Neuronal stem cell (in vitro differentiated cells): ENCODE results near the gene ZNF497.

Source experiments
- DNase-seq: peaks from one replicate; pipeline ENCODE4 v3.0.0-alpha.2; 2013; ENCODE audit warnings: low spot score
- H2AFZ ChIP-seq: one replicate; pipeline ENCODE4 v1.6.1; 2013; ENCODE audit warnings: mild to moderate bottlenecking, low read length, inconsistent platforms
- H2AK5ac ChIP-seq: 2 replicates; pipeline ENCODE4 v1.6.1; 2013; ENCODE audit warnings: low read depth, mild to moderate bottlenecking, inconsistent platforms, low read length, moderate library complexity, mixed read lengths
- H2BK120ac ChIP-seq: 2 replicates; pipeline ENCODE4 v1.6.1; 2013; ENCODE audit warnings: low read depth, mild to moderate bottlenecking, inconsistent platforms, low read length, moderate library complexity, mixed read lengths
- H2BK12ac ChIP-seq: one replicate; pipeline ENCODE4 v1.6.1; 2013; ENCODE audit warnings: low read length, inconsistent platforms
- H2BK15ac ChIP-seq: 2 replicates; pipeline ENCODE4 v1.6.1; 2013; ENCODE audit warnings: mild to moderate bottlenecking, low read length, inconsistent platforms, mixed read lengths
- H2BK5ac ChIP-seq: one replicate; pipeline ENCODE4 v1.6.1; 2013; ENCODE audit warnings: inconsistent platforms, mild to moderate bottlenecking, low read length, moderate library complexity
- H3K14ac ChIP-seq: one replicate; pipeline ENCODE4 v1.6.1; 2013; ENCODE audit warnings: low read length, inconsistent platforms
- H3K18ac ChIP-seq: 2 replicates; pipeline ENCODE4 v1.6.1; 2013; ENCODE audit warnings: low read length, inconsistent platforms
- H3K23ac ChIP-seq: 2 replicates; pipeline ENCODE4 v1.6.1; 2013; ENCODE audit warnings: low read depth, mild to moderate bottlenecking, mixed read lengths, low read length, inconsistent platforms; ENCODE audit not compliant: poor library complexity
- H3K27ac ChIP-seq: replicated peaks from 3 replicates; pipeline ENCODE4 v1.5.1; 2013; ENCODE audit warnings: low read length, inconsistent platforms
- H3K27me3 ChIP-seq, 3 experiments: 2 replicates each; pipeline ENCODE4 v1.6.1; 2013; ENCODE audit warnings: low read length in 3 of 3, mild to moderate bottlenecking in 2 of 3, inconsistent platforms in 1 of 3, low read depth in 1 of 3, mixed read lengths in 1 of 3, moderate library complexity in 1 of 3; ENCODE audit not compliant: control insufficient read depth in 3 of 3, insufficient read depth in 3 of 3
- H3K36me3 ChIP-seq, 2 donors: replicated peaks in 1 of 2; 2 replicates each; pipeline ENCODE4 v1.6.1; 2013; ENCODE audit warnings: low read length in 2 of 2; ENCODE audit not compliant: control insufficient read depth in 2 of 2, insufficient read depth in 2 of 2
- H3K4ac ChIP-seq: 2 replicates; pipeline ENCODE4 v1.6.1; 2013; ENCODE audit warnings: inconsistent platforms, mild to moderate bottlenecking, low read length, moderate library complexity
- H3K4me1 ChIP-seq, 2 donors: 1 replicate in 1 of 2; 2 replicates in 1 of 2; pipeline ENCODE4 v1.6.1; 2013; ENCODE audit warnings: low read length in 2 of 2, low read depth in 1 of 2; ENCODE audit not compliant: control insufficient read depth in 2 of 2, insufficient read depth in 1 of 2
- H3K4me2 ChIP-seq: one replicate; pipeline ENCODE4 v1.6.1; 2013; ENCODE audit warnings: mild to moderate bottlenecking, low read length, inconsistent platforms; ENCODE audit not compliant: insufficient read depth, poor library complexity, severe bottlenecking
- H3K4me3 ChIP-seq, 2 donors: 2 replicates each; pipeline ENCODE4 v1.5.1; 2013; ENCODE audit warnings: low read length in 2 of 2, mild to moderate bottlenecking in 2 of 2, inconsistent platforms in 1 of 2, moderate library complexity in 1 of 2
- H3K79me1 ChIP-seq: one replicate; pipeline ENCODE4 v1.6.1; 2013; ENCODE audit warnings: low read depth, mild to moderate bottlenecking, inconsistent platforms, low read length, moderate library complexity
- H3K9ac ChIP-seq: one replicate; pipeline ENCODE4 v1.6.1; 2013; ENCODE audit warnings: mild to moderate bottlenecking, low read depth, low read length, inconsistent platforms; ENCODE audit not compliant: poor library complexity
- H3K9me3 ChIP-seq, 2 donors: replicated peaks in 1 of 2; 2 replicates each; pipeline versions ENCODE3 to v1.6.1; 2013; ENCODE audit warnings: low read length in 2 of 2, mild to moderate bottlenecking in 2 of 2, inconsistent platforms in 1 of 2, low read depth in 1 of 2, mixed read lengths in 1 of 2, moderate library complexity in 1 of 2; ENCODE audit not compliant: control insufficient read depth in 2 of 2, insufficient read depth in 1 of 2
- H4K8ac ChIP-seq: one replicate; pipeline ENCODE4 v1.6.1; 2013; ENCODE audit warnings: low read depth, mild to moderate bottlenecking, inconsistent platforms, low read length, moderate library complexity
- H4K91ac ChIP-seq: one replicate; pipeline ENCODE4 v1.6.1; 2013; ENCODE audit warnings: low read length, low read depth, mild to moderate bottlenecking, inconsistent platforms; ENCODE audit not compliant: poor library complexity
- WGBS, 2 donors: extraction: QIAGEN DNeasy Blood & Tissue Kit; methylation state at CpG; one replicate each; pipeline ENCODE4 v1.1.7; 2013; ENCODE audit warnings: missing lambda C conversion rate in 2 of 2, mixed read lengths in 1 of 2; ENCODE audit not compliant: insufficient read length in 2 of 2, insufficient replicate concordance in 1 of 2; ENCODE audit errors: extremely low coverage in 2 of 2; 5-methylcytosine and 5-hydroxymethylcytosine counted together

Gene ZNF497

GRCh38 chr19:58385313-58385890 is 22.9 kb upstream of the ZNF497 start:
- DNase-seq = no peak
- no CpG with 5 or more reads among the region's 9 CpGs for WGBS, 2 donors
- H3K27ac ChIP-seq = no peak overlapping the region

GRCh38 chr19:58382997-58383603 is 20.5 kb upstream of the ZNF497 start:
- no peak overlapping the region for H2BK120ac ChIP-seq
- no peak for DNase-seq
- no peak overlapping the region for H3K27ac ChIP-seq
- H2AK5ac ChIP-seq = no peak overlapping the region
- no peak overlapping the region for H4K91ac ChIP-seq
- no peaks in the 10 kb centered on the region for H3K27me3 ChIP-seq
- H3K36me3 ChIP-seq = peaks cover 3 to 4% of the 10 kb centered on the region in 2 donors
- H4K8ac ChIP-seq = no peak overlapping the region
- WGBS, 2 donors = no CpG with 5 or more reads among the region's 6 CpGs
- no peak overlapping the region for H3K18ac ChIP-seq
- H2BK12ac ChIP-seq = no peak overlapping the region
- H2BK15ac ChIP-seq = no peak overlapping the region
- peaks cover 7% of the 10 kb centered on the region for H3K79me1 ChIP-seq
- H2BK5ac ChIP-seq = no peak overlapping the region
- H3K23ac ChIP-seq = no peak overlapping the region
- no peak overlapping the region for H3K4me2 ChIP-seq
- no peak overlapping the region for H2AFZ ChIP-seq
- no peak overlapping the region for H3K9ac ChIP-seq
- H3K4me1 ChIP-seq = peaks cover 10 to 22% of the 10 kb centered on the region in 2 donors
- H3K4me3 ChIP-seq = no peak overlapping the region
- H3K14ac ChIP-seq = no peak overlapping the region
- no peaks in the 10 kb centered on the region for H3K9me3 ChIP-seq
- H3K4ac ChIP-seq = no peak overlapping the region

More at GRCh38 chr19:58385313-58385890, 22.9 kb upstream of the ZNF497 start:
- Histone ChIP-seq H3K36me3 (peaks cover 7 to 24% of the 10 kb centered on the region in 2 donors), H3K79me1 (peaks cover 13% of the 10 kb centered on the region), H2BK120ac (no peak overlapping the region), H2AK5ac (peak overlapping the region; percentile 99), H3K4me3 (peak overlapping the region in 1 of 2 donors; percentile 60), H2BK5ac (no peak overlapping the region), H2BK15ac (no peak overlapping the region), H3K4me1 (peaks cover 13 to 17% of the 10 kb centered on the region in 2 donors), H3K4me2 (peak overlapping the region; percentile 95), H3K14ac (no peak overlapping the region), H3K27me3 (no peaks in the 10 kb centered on the region), H2AFZ (no peak overlapping the region), H3K18ac (no peak overlapping the region), H2BK12ac (no peak overlapping the region), H3K23ac (no peak overlapping the region), H4K8ac (no peak overlapping the region), H3K9me3 (no peaks in the 10 kb centered on the region), H4K91ac (no peak overlapping the region), H3K4ac (no peak overlapping the region), H3K9ac (peak overlapping the region; percentile 98)

DNA sequence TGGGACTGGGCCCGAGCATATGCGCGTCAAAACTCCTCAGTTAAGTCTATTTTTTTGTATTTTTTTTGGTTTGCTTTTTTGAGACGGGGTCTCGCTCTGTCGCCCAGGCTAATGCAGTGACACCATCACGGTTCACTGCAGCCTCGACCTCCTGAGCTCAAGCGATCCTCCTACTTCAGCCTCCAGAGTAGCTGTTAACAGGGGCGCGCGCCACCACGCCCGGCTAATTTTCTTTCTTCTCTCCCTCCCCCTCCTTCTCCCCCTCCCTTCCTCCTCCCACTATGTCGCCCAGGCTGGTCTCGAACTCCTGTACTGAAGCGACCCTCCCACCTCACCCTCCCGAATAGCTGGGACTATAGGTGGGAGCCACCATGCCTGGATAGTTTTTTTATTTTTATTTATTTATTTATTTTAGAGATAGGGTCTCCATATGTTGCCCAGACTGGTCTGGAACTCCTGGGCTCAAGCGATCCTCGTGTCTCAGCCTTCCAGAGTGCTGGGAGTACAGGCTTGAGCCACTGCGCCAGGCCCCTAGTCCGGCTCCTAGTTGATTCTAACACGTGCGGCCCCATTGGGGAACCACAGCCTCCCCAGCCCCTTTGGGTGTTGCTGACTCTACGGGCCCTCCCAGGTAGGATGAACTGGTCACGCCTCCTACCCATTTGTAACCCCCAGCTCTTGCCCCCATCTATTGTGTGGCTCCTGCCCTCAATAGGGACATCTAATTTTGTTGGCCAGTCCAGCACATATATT is 19.1 kb upstream of the ZNF497 start:
- no peak overlapping the region for H3K27ac ChIP-seq
- no CpG with 5 or more reads among the region's 26 CpGs for WGBS, 2 donors
- H3K4me3 ChIP-seq = peak overlapping the region; percentile 62 to 79

More for the DNA sequence above, 19.1 kb upstream of the ZNF497 start:
- Histone ChIP-seq H3K27me3 (no peaks in the 10 kb centered on the region), H3K9ac (peak overlapping the region; percentile 80), H2BK120ac (no peak overlapping the region), H3K4ac (no peak overlapping the region), H3K18ac (no peak overlapping the region), H2BK5ac (no peak overlapping the region), H4K8ac (no peak overlapping the region), H3K9me3 (no peaks in the 10 kb centered on the region), H2AK5ac (no peak overlapping the region), H2BK12ac (no peak overlapping the region), H3K14ac (no peak overlapping the region), H2AFZ (no peak overlapping the region), H2BK15ac (no peak overlapping the region), H3K4me2 (peak overlapping the region; percentile 69), H3K4me1 (peaks cover 4 to 17% of the 10 kb centered on the region in 2 donors), H4K91ac (no peak overlapping the region), H3K36me3 (peaks cover 0 to 2% of the 10 kb centered on the region in 2 donors), H3K23ac (no peak overlapping the region), H3K79me1 (peaks cover 3% of the 10 kb centered on the region)
- no peak for DNase-seq
